Stomach (tissue), 4 donors: ENCODE data around the gene KCNA10.

Experiments used
- CTCF ChIP-seq, 7 experiments: fragments of 450-650 bp in 4 of 7; fragments of 200-600 bp in 3 of 7; sonication (generic) in 3 of 7; IDR thresholded peaks; one replicate each; pipeline ENCODE4 v1.5.1; 2016 to 2019; ENCODE audit warnings: antibody characterized with exemption in 7 of 7, control low read depth in 2 of 7, mild to moderate bottlenecking in 1 of 7
- EP300 ChIP-seq: sonication (generic); formaldehyde crosslinking; IDR thresholded peaks from one replicate; pipeline ENCODE4 v1.6.1; 2017; ENCODE audit warnings: antibody characterized with exemption
- POLR2A ChIP-seq, 4 donors: fragments of 450-650 bp; IDR thresholded peaks; one replicate each; pipeline ENCODE4 v1.6.1; 2016; ENCODE audit warnings: antibody characterized with exemption in 4 of 4, control low read depth in 2 of 4, mild to moderate bottlenecking in 1 of 4, moderate library complexity in 1 of 4
- POLR2AphosphoS5 ChIP-seq, 3 donors: sonication (generic); formaldehyde crosslinking; IDR thresholded peaks; one replicate each; pipeline ENCODE4 v1.6.1; 2016; ENCODE audit warnings: antibody characterized with exemption in 3 of 3

GRCh38 chr1:110509655-110510054 lies 9.3 kb downstream of the KCNA10 start:
- TF ChIP-seq POLR2A (IDR thresholded peaks at IDR 0.05) (no peak), CTCF (IDR thresholded peaks at IDR 0.05) (no peak), POLR2AphosphoS5 (IDR thresholded peaks at IDR 0.05) (no peak), EP300 (no peak)
